Ishikawa (cell line): ENCODE measurements around the gene GAMT.

Experiments used
- CEBPB ChIP-seq: IDR thresholded peaks from 2 replicates; pipeline ENCODE4 v1.6.1; 2012
- CREB1 ChIP-seq: IDR thresholded peaks from 2 replicates; pipeline ENCODE4 v1.6.1; 2012; ENCODE audit warnings: low read depth
- EGR1 ChIP-seq: IDR thresholded peaks from 2 replicates; pipeline ENCODE4 v1.6.1; 2012
- EP300 ChIP-seq: IDR thresholded peaks from 2 replicates; pipeline ENCODE4 v1.6.1; 2012; ENCODE audit warnings: borderline replicate concordance
- FOXM1 ChIP-seq: IDR thresholded peaks from 2 replicates; pipeline ENCODE4 v1.6.1; 2012; ENCODE audit warnings: low read depth, borderline replicate concordance
- NFIC ChIP-seq: IDR thresholded peaks from 2 replicates; pipeline ENCODE4 v1.6.1; 2012
- TAF1 ChIP-seq: IDR thresholded peaks from 2 replicates; pipeline ENCODE4 v1.6.1; 2012; ENCODE audit warnings: low read depth, mild to moderate bottlenecking
- TCF12 ChIP-seq: IDR thresholded peaks from 2 replicates; pipeline ENCODE4 v1.6.1; 2012; ENCODE audit warnings: low read depth
- TEAD4 ChIP-seq: IDR thresholded peaks from 2 replicates; pipeline ENCODE4 v1.6.1; 2012
- YY1 ChIP-seq: IDR thresholded peaks from 2 replicates; pipeline ENCODE4 v1.6.1; 2012; ENCODE audit warnings: low read depth
- ZBTB7A ChIP-seq: IDR thresholded peaks from 2 replicates; pipeline ENCODE4 v1.6.1; 2012; ENCODE audit warnings: low read depth
- TF ChIP-seq, protein P1 (sequence below): IDR thresholded peaks from 2 replicates; pipeline ENCODE4 v1.6.1; 2012; ENCODE audit warnings: low read depth, mild to moderate bottlenecking
- TF ChIP-seq, protein P2 (sequence below): IDR thresholded peaks from 2 replicates; pipeline ENCODE4 v1.6.1; 2012

GAMT gene

DNA sequence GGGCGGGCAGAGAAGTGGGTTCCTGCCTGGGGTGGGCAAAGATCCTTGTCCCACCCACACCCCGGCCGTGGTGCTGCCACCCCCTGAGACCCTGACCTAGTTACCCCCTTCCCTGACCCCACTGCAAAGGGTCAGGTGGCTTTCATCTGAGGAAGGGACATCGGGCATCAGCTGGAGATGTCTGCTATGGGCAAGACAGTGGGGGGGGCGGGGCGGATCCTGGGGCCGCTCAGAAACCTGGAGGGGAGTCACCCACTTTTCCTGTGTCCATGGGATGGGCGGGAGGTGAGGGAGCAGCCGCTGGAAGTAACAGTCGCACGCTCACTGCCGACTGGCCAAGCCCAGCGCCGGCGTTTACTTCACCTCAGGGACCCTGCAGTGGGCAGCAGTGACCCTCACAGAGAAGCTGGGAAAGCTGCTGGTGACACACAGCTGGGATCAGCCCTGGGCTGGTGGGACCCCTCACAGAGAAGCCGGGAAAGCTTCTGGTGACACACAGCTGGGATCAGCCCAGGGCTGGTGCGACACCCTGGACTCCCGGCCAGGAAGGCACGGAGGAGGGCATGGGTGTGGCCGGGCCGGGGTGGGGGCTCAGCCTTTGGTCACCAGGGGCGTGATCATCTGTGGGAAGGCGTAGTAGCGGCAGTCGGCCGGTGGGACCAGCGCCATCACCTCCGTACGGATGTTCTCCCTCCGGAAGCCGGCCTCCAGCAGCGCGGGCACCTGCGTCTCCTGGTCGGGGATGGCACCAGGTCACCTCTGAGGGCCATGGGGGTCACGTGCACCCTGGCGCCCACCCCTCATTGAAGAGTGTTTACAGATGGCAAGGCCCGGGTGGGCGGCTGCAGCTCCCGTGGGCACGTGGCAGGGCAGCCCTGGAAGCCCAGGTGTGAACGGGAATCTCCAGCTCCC is 4.3 kb downstream of the GAMT start:
- no peak for TF ChIP-seq TEAD4
- TF ChIP-seq ZBTB7A = peak; percentile 36; the same call in 1 of the 2 replicates

DNA sequence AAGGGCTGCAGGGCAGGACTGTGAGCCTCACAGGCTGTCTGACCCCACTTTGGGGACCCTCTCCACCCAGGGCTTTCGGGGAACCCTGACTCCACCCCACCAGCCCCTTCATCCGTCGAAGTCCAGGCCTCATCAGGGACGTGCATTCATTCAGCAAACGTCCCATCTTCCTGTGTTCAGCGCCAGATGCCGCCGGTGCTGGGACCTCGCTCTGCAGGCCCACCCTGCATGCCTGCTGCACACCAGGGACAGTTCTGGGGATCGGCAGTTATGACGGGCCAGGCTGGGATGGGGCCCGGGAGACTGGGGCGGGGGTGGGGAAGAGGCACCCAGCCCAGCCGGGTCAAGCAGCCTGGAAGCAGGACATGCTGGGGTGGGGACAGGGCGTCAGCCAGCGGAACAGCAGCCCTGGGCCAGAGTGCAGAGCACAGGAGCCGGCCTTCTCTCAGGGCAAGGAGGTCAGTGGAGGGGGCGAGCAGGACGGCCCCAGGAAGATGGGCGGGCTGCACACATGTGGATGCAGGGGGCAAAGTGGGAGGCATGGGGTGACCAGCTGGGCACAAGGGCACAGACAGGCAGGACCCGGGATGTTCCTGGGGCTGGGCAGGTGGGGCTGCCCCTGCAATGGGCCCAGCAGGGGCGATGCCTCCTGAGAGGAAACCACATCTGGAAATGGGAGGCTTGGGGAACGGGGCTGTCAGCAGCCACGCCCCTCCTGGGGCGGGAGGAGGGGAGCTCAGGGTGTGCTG is 5.1 kb downstream of the GAMT start:
- TF ChIP-seq TCF12 = no peak
- no peak for TF ChIP-seq EP300
- TF ChIP-seq TAF1 = no peak
- TF ChIP-seq, protein P1, sequence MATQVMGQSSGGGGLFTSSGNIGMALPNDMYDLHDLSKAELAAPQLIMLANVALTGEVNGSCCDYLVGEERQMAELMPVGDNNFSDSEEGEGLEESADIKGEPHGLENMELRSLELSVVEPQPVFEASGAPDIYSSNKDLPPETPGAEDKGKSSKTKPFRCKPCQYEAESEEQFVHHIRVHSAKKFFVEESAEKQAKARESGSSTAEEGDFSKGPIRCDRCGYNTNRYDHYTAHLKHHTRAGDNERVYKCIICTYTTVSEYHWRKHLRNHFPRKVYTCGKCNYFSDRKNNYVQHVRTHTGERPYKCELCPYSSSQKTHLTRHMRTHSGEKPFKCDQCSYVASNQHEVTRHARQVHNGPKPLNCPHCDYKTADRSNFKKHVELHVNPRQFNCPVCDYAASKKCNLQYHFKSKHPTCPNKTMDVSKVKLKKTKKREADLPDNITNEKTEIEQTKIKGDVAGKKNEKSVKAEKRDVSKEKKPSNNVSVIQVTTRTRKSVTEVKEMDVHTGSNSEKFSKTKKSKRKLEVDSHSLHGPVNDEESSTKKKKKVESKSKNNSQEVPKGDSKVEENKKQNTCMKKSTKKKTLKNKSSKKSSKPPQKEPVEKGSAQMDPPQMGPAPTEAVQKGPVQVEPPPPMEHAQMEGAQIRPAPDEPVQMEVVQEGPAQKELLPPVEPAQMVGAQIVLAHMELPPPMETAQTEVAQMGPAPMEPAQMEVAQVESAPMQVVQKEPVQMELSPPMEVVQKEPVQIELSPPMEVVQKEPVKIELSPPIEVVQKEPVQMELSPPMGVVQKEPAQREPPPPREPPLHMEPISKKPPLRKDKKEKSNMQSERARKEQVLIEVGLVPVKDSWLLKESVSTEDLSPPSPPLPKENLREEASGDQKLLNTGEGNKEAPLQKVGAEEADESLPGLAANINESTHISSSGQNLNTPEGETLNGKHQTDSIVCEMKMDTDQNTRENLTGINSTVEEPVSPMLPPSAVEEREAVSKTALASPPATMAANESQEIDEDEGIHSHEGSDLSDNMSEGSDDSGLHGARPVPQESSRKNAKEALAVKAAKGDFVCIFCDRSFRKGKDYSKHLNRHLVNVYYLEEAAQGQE = no peak
- TF ChIP-seq, protein P2, sequence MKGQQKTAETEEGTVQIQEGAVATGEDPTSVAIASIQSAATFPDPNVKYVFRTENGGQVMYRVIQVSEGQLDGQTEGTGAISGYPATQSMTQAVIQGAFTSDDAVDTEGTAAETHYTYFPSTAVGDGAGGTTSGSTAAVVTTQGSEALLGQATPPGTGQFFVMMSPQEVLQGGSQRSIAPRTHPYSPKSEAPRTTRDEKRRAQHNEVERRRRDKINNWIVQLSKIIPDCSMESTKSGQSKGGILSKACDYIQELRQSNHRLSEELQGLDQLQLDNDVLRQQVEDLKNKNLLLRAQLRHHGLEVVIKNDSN = no peak
- TF ChIP-seq CEBPB = no peak

DNA sequence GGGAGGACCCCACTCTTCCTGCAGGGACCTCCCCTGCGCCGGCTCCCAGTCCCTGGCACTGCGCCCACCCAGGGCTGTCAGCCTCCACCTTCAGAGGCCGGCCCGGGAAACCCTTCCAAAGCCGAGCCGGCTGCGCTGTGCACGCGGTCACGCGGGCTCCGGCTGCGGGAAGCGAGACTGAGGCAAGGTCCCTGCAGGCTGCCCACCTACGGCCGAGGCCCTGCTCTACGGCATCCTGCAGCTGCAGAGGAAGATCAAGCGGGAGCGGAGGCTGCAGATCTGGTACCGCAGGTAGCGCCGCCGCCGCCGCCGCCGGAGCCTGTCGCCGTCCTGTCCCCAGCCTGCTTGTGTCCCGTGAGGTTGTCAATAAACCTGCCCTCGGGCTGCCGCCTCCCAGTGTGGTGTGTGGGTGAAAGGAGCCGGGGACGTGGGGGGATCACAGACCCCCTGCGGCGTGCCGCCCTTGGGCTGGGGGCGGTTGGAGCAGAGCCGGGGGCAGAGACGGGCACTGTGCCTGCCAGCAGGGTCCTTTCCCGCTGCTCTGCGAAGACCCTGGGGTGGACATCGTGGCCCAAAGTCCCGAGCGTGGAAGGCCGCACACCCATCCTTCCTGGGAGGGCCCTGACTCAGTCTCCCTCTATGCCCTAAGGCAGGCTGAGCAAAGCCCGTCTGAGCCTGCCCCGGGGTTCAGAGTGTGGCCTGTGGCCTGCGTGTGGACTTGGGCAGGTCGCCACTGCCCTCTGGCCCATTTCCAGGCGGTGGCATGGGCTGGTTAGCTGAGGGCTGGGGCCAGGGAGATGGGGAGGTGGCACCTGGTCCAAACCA is 5.9 kb downstream of the GAMT start:
- TF ChIP-seq TAF1 = no peak
- TF ChIP-seq YY1 = no peak
- TF ChIP-seq, protein P1 = no peak
- TF ChIP-seq EGR1 = no peak
- TF ChIP-seq TEAD4 = no peak
- no peak for TF ChIP-seq CREB1
- TF ChIP-seq ZBTB7A = no peak

DNA sequence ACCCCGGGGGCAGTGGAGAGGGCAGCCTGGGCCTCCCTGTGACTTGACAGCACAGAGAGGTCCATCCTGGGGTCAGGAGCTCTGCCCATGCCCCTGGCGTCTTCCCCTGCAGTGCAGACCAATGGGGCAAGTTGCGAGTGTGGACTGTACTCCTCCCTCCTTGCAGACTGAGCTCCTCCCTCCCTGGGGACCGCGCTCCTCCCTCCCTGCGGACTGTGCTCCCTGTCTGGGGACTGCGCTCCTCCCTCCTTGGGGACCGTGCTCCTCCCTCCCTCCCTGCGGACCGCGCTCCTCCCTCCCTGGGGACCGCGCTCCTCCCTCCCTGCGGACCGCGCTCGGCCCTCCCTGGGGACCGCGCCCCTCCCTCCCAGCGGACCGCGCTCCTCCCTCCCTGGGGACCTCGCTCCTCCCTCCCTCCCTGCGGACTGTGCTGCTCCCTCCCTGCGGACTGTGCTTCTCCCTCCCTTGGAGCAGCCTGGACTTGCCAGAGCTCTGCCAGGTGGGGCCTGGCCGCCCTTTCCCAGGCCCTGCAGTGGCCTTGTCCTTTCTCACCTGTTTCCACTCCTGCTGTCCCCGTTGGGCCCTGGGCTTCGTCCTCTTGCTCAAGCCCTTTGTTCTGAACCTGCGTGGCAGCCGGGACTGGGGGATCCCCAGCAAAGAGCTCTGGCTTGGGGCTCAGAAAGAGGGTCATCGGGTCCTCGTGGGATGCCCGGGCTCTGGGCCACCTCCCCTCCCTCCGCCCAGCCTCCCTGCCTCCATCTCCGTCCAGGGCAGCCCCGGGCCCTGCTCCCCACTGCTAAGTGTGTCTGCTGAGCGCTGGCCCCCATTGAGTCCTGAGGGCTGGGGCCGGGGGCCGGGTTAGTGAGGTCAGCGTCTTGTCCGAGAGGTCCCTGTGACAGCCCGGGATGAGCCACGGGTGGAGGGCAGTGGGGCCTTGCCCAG is 6.8 kb downstream of the GAMT start:
- TF ChIP-seq TCF12 = no peak
- TF ChIP-seq, protein P2 = no peak
- TF ChIP-seq TAF1 = no peak
- TF ChIP-seq TEAD4 = no peak
- no peak for TF ChIP-seq NFIC
- TF ChIP-seq FOXM1 = no peak
- TF ChIP-seq, protein P1 = no peak
- no peak for TF ChIP-seq EGR1
